Mesothelial cell of epicardium (in vitro differentiated cells): ENCODE data around the gene ATP6V0B. TPM values are rescaled to one million over a fixed set of nuclear protein-coding genes. Genes with fewer than 3 reads are reported as not detected.

ENCODE experiments used
- DNase-seq, 2 experiments: peaks; one replicate each; pipeline ENCODE4 v3.0.0; 2021; ENCODE audit warnings: low spot score in 2 of 2; ENCODE audit not compliant: unreplicated experiment in 2 of 2
- H3K27ac Mint-ChIP-seq: 2 replicates; pipeline ENCODE4 v1.8.0; 2021; ENCODE audit warnings: mixed read lengths
- H3K27me3 Mint-ChIP-seq: 2 replicates; pipeline ENCODE4 v1.8.0; 2021; ENCODE audit warnings: low read depth, mixed read lengths
- H3K36me3 Mint-ChIP-seq: 2 replicates; pipeline ENCODE4 v1.8.0; 2021; ENCODE audit warnings: mixed read lengths
- H3K4me1 Mint-ChIP-seq: 2 replicates; pipeline ENCODE4 v1.8.0; 2021; ENCODE audit warnings: mixed read lengths
- H3K4me3 Mint-ChIP-seq: 2 replicates; pipeline ENCODE4 v1.8.0; 2021; ENCODE audit warnings: mild to moderate bottlenecking, moderate library complexity, mixed read lengths
- H3K9me3 Mint-ChIP-seq: 2 replicates; pipeline ENCODE4 v1.8.0; 2021; ENCODE audit warnings: mixed read lengths
- CTCF ChIP-seq: fragments of 200-600 bp; sonication (generic); IDR thresholded peaks from one replicate; pipeline ENCODE4 v1.5.0; 2021; ENCODE audit warnings: antibody characterized with exemption; ENCODE audit not compliant: unreplicated experiment
- total RNA-seq: library from RNA; stranded (reverse); gene quantifications from 3 replicates; pipeline ENCODE4 v1.2.1, GENCODE V29; 2021

ATP6V0B gene
- total RNA-seq, 1 donor from 2014 or later = 72.8 TPM

GRCh38 chr1:43932786-43933385 lies 41.9 kb upstream of the ATP6V0B start:
- Mint-ChIP-seq H3K4me1 (peaks cover 14% of the 10 kb centered on the region), H3K9me3 (no peaks in the 10 kb centered on the region), H3K36me3 (peaks cover 6% of the 10 kb centered on the region), H3K27me3 (peaks cover 43% of the 10 kb centered on the region), H3K4me3 (peak overlapping the region; percentile 65), H3K27ac (no peak overlapping the region)
- no peak for TF ChIP-seq CTCF
- DNase-seq = no peak

- H3K27ac Mint-ChIP-seq = no peak within 1 kb of the TSS
- no peak for TF ChIP-seq CTCF
Measured at GRCh38 chr1:43933386-43934100, 41.2 kb upstream of the ATP6V0B start, which contains the start of gene ARTN. TSS of gene ARTN (plus strand) at chr1:43933801. CDS start at chr1:43935657, 1,856 bp downstream.

GRCh38 chr1:43934101-43934985 lies 40.4 kb upstream of the ATP6V0B start:
- peaks cover 14% of the 10 kb centered on the region for H3K4me1 Mint-ChIP-seq
- H3K36me3 Mint-ChIP-seq = peaks cover 6% of the 10 kb centered on the region
- no peak overlapping the region for H3K27ac Mint-ChIP-seq
- peaks cover 55% of the 10 kb centered on the region for H3K27me3 Mint-ChIP-seq
- H3K4me3 Mint-ChIP-seq = peak overlapping the region; percentile 65
- TF ChIP-seq CTCF = peak; percentile 95
- no peaks in the 10 kb centered on the region for H3K9me3 Mint-ChIP-seq
- DNase-seq = peak in 1 of 2 experiments; percentile 84

More at GRCh38 chr1:43933386-43934100, 41.2 kb upstream of the ATP6V0B start, which contains the start of gene ARTN:
- peaks cover 6% of the 10 kb centered on the region for H3K36me3 Mint-ChIP-seq
- DNase-seq = peak in 1 of 2 experiments; percentile 59
- peaks cover 50% of the 10 kb centered on the region for H3K27me3 Mint-ChIP-seq
- peak within 1 kb of the TSS; percentile 65 for H3K4me3 Mint-ChIP-seq
- H3K9me3 Mint-ChIP-seq = no peaks in the 10 kb centered on the region
- H3K4me1 Mint-ChIP-seq = peaks cover 14% of the 10 kb centered on the region

- no peak for TF ChIP-seq CTCF
- H3K4me1 Mint-ChIP-seq = peaks cover 14% of the 10 kb centered on the region
- H3K27ac Mint-ChIP-seq = no peak overlapping the region
- H3K36me3 Mint-ChIP-seq = peaks cover under 1% of the 10 kb centered on the region
- no peak for DNase-seq
- peak overlapping the region; percentile 47 for H3K4me3 Mint-ChIP-seq
- H3K27me3 Mint-ChIP-seq = peaks cover 61% of the 10 kb centered on the region
- H3K9me3 Mint-ChIP-seq = no peaks in the 10 kb centered on the region
Measured at GRCh38 chr1:43934986-43935324, 39.8 kb upstream of the ATP6V0B start.

GRCh38 chr1:43935711-43936427 lies 38.9 kb upstream of the ATP6V0B start:
- Mint-ChIP-seq H3K4me1 (peaks cover 14% of the 10 kb centered on the region), H3K4me3 (peak overlapping the region; percentile 45), H3K36me3 (no peaks in the 10 kb centered on the region), H3K27ac (no peak overlapping the region), H3K27me3 (peaks cover 64% of the 10 kb centered on the region), H3K9me3 (no peaks in the 10 kb centered on the region)
- no peak for DNase-seq
- no peak for TF ChIP-seq CTCF
